Uterus (tissue), 2 donors: ENCODE results near the gene PLCB2.

Experiments used
- POLR2A ChIP-seq, 2 donors: fragments of 450-650 bp; IDR thresholded peaks; one replicate each; pipeline ENCODE4 v1.6.1; 2016; ENCODE audit warnings: antibody characterized with exemption in 2 of 2, mild to moderate bottlenecking in 1 of 2, moderate library complexity in 1 of 2
- TF ChIP-seq, protein P1 (sequence below), 4 experiments: fragments of 200-600 bp in 2 of 4; fragments of 450-650 bp in 2 of 4; sonication (generic) in 2 of 4; IDR thresholded peaks; one replicate each; pipeline ENCODE4 v1.5.1; 2016 to 2019; ENCODE audit warnings: antibody characterized with exemption in 4 of 4, mild to moderate bottlenecking in 2 of 4, moderate library complexity in 1 of 4

DNA sequence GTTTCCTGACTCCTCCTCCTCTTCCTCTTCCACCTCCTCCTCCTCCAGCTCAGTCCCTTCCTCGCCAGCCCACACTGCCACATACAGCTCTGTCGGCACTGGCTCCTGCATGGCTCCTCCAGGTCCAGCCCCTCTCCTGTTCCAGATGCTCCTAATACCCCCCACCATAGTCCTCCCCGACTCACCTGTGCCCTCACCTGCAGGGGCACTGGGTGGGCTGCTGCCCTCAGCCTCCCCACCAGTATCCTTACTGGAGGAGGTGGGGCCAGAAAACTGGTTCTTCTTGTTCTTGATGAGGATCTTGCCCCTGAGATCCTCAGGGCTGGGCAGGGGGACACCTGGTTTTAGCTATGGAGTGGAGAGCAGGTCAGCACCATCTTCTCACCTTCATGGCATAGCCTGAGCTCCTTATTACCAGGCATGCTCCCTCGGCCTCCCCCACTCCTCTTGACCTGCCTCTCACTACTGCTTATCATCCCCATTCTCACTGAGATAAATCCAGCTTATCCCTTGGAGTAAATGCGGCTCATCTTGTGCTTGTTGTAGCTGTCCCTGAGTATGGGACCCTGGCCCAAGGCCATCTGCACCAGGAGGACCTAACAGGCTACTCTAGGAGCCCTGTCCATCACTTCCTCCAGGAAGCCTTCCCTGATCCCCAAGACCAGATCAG lies 11.0 kb downstream of the PLCB2 start:
- TF ChIP-seq, protein P1, sequence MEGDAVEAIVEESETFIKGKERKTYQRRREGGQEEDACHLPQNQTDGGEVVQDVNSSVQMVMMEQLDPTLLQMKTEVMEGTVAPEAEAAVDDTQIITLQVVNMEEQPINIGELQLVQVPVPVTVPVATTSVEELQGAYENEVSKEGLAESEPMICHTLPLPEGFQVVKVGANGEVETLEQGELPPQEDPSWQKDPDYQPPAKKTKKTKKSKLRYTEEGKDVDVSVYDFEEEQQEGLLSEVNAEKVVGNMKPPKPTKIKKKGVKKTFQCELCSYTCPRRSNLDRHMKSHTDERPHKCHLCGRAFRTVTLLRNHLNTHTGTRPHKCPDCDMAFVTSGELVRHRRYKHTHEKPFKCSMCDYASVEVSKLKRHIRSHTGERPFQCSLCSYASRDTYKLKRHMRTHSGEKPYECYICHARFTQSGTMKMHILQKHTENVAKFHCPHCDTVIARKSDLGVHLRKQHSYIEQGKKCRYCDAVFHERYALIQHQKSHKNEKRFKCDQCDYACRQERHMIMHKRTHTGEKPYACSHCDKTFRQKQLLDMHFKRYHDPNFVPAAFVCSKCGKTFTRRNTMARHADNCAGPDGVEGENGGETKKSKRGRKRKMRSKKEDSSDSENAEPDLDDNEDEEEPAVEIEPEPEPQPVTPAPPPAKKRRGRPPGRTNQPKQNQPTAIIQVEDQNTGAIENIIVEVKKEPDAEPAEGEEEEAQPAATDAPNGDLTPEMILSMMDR (IDR thresholded peaks at IDR 0.05) = no peak
- no peak for TF ChIP-seq POLR2A (IDR thresholded peaks at IDR 0.05)
